ENCODE results near the gene LRP1-AS.

The LRP1-AS gene

GRCh38 chr12:57146961-57147944 lies at the start of gene LRP1-AS:
Gene LRP1-AS (minus strand): TSS chr12:57147619.
- peak; percentile 70 for DNase-seq

- no peak for DNase-seq
Measured at GRCh38 chr12:57196956-57197355, 49.5 kb upstream of the LRP1-AS start.

- no peak for DNase-seq
Measured at GRCh38 chr12:57196439-57196838, 49.0 kb upstream of the LRP1-AS start.

GRCh38 chr12:57195611-57196371 lies 48.4 kb upstream of the LRP1-AS start:
- DNase-seq: no peak

- DNase-seq: no peak
Measured at GRCh38 chr12:57195186-57195585, 47.8 kb upstream of the LRP1-AS start.

GRCh38 chr12:57194253-57194652 lies 46.8 kb upstream of the LRP1-AS start:
- no peak for DNase-seq

- no peak for DNase-seq
Measured at GRCh38 chr12:57193706-57194245, 46.4 kb upstream of the LRP1-AS start.

GRCh38 chr12:57192920-57193319 lies 45.5 kb upstream of the LRP1-AS start:
- no peak for DNase-seq

GRCh38 chr12:57191410-57191809 lies 44.0 kb upstream of the LRP1-AS start:
- DNase-seq: no peak

GRCh38 chr12:57190821-57191220 lies 43.4 kb upstream of the LRP1-AS start:
- no peak for DNase-seq

- DNase-seq: no peak
Measured at GRCh38 chr12:57190037-57190436, 42.6 kb upstream of the LRP1-AS start.

GRCh38 chr12:57188090-57188425 lies 40.6 kb upstream of the LRP1-AS start:
- no peak for DNase-seq

GRCh38 chr12:57187222-57188089 lies 40.0 kb upstream of the LRP1-AS start:
- no peak for DNase-seq

GRCh38 chr12:57185906-57186508 lies 38.6 kb upstream of the LRP1-AS start:
- DNase-seq: no peak

GRCh38 chr12:57185403-57185802 lies 38.0 kb upstream of the LRP1-AS start:
- no peak for DNase-seq

GRCh38 chr12:57183939-57184725 lies 36.7 kb upstream of the LRP1-AS start:
- no peak for DNase-seq

- DNase-seq: peak; percentile 65
Measured at GRCh38 chr12:57182918-57183575, 35.6 kb upstream of the LRP1-AS start.

GRCh38 chr12:57181561-57182155 lies 34.2 kb upstream of the LRP1-AS start:
- no peak for DNase-seq

- no peak for DNase-seq
Measured at GRCh38 chr12:57181072-57181471, 33.7 kb upstream of the LRP1-AS start.

GRCh38 chr12:57180321-57180989 lies 33.0 kb upstream of the LRP1-AS start:
- no peak for DNase-seq
